Measurements from ENCODE around the gene CHST15.

Gene CHST15

DNA sequence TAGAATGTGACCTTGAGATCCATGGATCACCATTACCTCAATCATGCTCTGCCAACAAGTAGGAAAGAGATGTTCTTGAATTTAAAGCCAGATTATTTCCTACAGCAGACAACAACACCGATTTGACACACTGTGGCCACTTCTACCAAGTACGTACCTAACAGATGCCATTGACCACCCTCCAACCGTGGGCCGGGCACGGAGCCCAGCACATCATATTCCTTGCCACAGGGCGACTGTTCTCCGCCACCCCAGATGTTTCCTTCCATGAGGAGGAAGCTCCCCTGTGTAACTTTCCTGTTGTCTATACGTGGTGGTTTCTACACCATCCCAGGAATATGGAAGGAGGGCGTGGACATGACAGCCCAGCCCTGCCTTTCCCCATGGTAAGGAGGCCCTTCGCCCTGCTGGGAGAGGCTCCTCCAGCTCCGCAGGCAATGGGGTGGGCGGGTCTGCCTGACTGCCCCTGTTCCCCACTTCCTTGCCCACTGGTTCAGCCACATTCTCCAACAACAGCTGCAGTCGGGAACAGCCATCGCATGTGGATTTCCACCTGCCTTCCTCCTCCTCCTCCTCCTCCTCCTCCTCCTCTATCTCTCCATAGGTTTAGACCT, 7.2 kb downstream of the CHST15 start:
- H2AFZ ChIP-seq (ENCODE audit: low read depth, low read length): no peak overlapping the region
- peaks cover under 1% of the 10 kb centered on the region for H3K4me1 ChIP-seq (ENCODE audit: insufficient read depth, low read length)
- H3K4me3 ChIP-seq (ENCODE audit: low read depth in 1 of 2, low read length in 2 of 2): no peak overlapping the region
- ATAC-seq (ENCODE audit: insufficient read depth, low read depth): no peak
- TF ChIP-seq, protein P1, sequence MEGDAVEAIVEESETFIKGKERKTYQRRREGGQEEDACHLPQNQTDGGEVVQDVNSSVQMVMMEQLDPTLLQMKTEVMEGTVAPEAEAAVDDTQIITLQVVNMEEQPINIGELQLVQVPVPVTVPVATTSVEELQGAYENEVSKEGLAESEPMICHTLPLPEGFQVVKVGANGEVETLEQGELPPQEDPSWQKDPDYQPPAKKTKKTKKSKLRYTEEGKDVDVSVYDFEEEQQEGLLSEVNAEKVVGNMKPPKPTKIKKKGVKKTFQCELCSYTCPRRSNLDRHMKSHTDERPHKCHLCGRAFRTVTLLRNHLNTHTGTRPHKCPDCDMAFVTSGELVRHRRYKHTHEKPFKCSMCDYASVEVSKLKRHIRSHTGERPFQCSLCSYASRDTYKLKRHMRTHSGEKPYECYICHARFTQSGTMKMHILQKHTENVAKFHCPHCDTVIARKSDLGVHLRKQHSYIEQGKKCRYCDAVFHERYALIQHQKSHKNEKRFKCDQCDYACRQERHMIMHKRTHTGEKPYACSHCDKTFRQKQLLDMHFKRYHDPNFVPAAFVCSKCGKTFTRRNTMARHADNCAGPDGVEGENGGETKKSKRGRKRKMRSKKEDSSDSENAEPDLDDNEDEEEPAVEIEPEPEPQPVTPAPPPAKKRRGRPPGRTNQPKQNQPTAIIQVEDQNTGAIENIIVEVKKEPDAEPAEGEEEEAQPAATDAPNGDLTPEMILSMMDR (IDR thresholded peaks at IDR 0.05; ENCODE audit: borderline replicate concordance, extremely low read depth, low read length, poor library complexity, severe bottlenecking): no peak
- TF ChIP-seq EZH2 (IDR thresholded peaks at IDR 0.05; ENCODE audit: borderline replicate concordance, low read depth, low read length, severe bottlenecking): no peak
- no peak overlapping the region for H3K4me2 ChIP-seq (ENCODE audit: insufficient read depth, low read length)
- H3K36me3 ChIP-seq (ENCODE audit: insufficient read depth, low read length): no peaks in the 10 kb centered on the region
- H3K9me3 ChIP-seq (ENCODE audit: insufficient read depth, low read length, severe bottlenecking): no peaks in the 10 kb centered on the region
- H4K20me1 ChIP-seq (ENCODE audit: insufficient read depth, low read length): no peaks in the 10 kb centered on the region
- no peaks in the 10 kb centered on the region for H3K27me3 ChIP-seq (ENCODE audit: insufficient read depth, low read length, poor library complexity)
- no peak overlapping the region for H3K27ac ChIP-seq (ENCODE audit: low read length)
- no peak overlapping the region for H3K9ac ChIP-seq (ENCODE audit: low read depth, low read length)
- H3K79me2 ChIP-seq (ENCODE audit: insufficient read depth, low read length): no peaks in the 10 kb centered on the region
- DNase-seq: no peak

DNA sequence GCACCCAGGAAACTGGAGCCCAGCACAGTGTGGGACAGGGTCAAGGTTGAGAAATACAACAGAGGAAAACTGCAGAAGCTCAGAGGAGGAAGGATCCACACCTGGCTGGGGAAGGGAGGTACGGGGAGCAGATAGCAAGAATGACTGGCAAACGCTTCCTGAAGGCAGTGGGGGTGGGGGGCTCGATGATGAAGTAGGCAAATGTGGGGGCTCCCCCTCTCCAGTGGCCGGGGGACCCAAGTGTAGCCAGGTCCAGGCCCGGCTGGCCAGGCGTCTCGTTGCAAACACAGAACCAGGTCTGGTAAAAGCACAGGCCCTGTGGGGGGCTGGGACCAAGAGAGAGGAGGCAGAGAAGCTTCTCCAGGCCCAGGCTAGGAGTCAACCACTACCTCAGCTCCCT, 7.7 kb downstream of the CHST15 start:
- no peak overlapping the region for H3K4me2 ChIP-seq (ENCODE audit: insufficient read depth, low read length)
- DNase-seq (no peak), ATAC-seq (ENCODE audit: insufficient read depth, low read depth) (no peak)
- H3K27me3 ChIP-seq (ENCODE audit: insufficient read depth, low read length, poor library complexity): no peaks in the 10 kb centered on the region
- H3K4me1 ChIP-seq (ENCODE audit: insufficient read depth, low read length): no peaks in the 10 kb centered on the region
- no peak overlapping the region for H3K4me3 ChIP-seq (ENCODE audit: low read depth in 1 of 2, low read length in 2 of 2)
- no peaks in the 10 kb centered on the region for H4K20me1 ChIP-seq (ENCODE audit: insufficient read depth, low read length)
- no peaks in the 10 kb centered on the region for H3K9me3 ChIP-seq (ENCODE audit: insufficient read depth, low read length, severe bottlenecking)
- H3K9ac ChIP-seq (ENCODE audit: low read depth, low read length): no peak overlapping the region
- no peaks in the 10 kb centered on the region for H3K79me2 ChIP-seq (ENCODE audit: insufficient read depth, low read length)
- H3K36me3 ChIP-seq (ENCODE audit: insufficient read depth, low read length): no peaks in the 10 kb centered on the region
- TF ChIP-seq, protein P1 (IDR thresholded peaks at IDR 0.05; ENCODE audit: borderline replicate concordance, extremely low read depth, low read length, poor library complexity, severe bottlenecking): no peak
- no peak for TF ChIP-seq EZH2 (IDR thresholded peaks at IDR 0.05; ENCODE audit: borderline replicate concordance, low read depth, low read length, severe bottlenecking)
- no peak overlapping the region for H3K27ac ChIP-seq (ENCODE audit: low read length)
- H2AFZ ChIP-seq (ENCODE audit: low read depth, low read length): no peak overlapping the region

DNA sequence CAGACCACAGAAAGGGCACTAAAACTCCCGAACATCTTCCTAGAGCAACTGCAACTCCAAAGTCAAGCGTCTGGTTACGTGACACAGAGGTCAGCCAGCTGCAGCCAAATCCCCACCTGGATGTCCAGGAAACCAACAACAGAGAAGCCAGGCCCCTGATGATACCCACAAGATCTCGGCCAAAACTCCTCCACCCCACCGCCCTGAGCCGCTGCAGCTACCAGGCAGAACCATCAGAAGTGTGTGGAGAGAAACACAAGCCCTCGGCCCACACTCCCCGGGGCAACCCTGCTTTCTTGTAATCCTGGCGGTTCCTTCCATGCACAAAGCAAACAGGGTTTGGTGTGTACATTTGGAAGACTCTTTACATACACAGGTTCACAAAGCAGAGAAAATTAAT, 8.7 kb downstream of the CHST15 start:
- no peaks in the 10 kb centered on the region for H3K27me3 ChIP-seq (ENCODE audit: insufficient read depth, low read length, poor library complexity)
- no peaks in the 10 kb centered on the region for H3K79me2 ChIP-seq (ENCODE audit: insufficient read depth, low read length)
- DNase-seq: no peak
- no peaks in the 10 kb centered on the region for H3K9me3 ChIP-seq (ENCODE audit: insufficient read depth, low read length, severe bottlenecking)
- TF ChIP-seq, protein P1 (IDR thresholded peaks at IDR 0.05; ENCODE audit: borderline replicate concordance, extremely low read depth, low read length, poor library complexity, severe bottlenecking): no peak
- no peak for TF ChIP-seq EZH2 (IDR thresholded peaks at IDR 0.05; ENCODE audit: borderline replicate concordance, low read depth, low read length, severe bottlenecking)
- H3K4me1 ChIP-seq (ENCODE audit: insufficient read depth, low read length): no peaks in the 10 kb centered on the region
- H3K4me2 ChIP-seq (ENCODE audit: insufficient read depth, low read length): no peak overlapping the region
- no peak overlapping the region for H3K4me3 ChIP-seq (ENCODE audit: low read depth in 1 of 2, low read length in 2 of 2)
- H2AFZ ChIP-seq (ENCODE audit: low read depth, low read length): no peak overlapping the region
- no peak overlapping the region for H3K27ac ChIP-seq (ENCODE audit: low read length)
- H4K20me1 ChIP-seq (ENCODE audit: insufficient read depth, low read length): no peaks in the 10 kb centered on the region
- no peak overlapping the region for H3K9ac ChIP-seq (ENCODE audit: low read depth, low read length)
- H3K36me3 ChIP-seq (ENCODE audit: insufficient read depth, low read length): no peaks in the 10 kb centered on the region
- no peak for ATAC-seq (ENCODE audit: insufficient read depth, low read depth)
